Glutamatergic neuron (in vitro differentiated cells): ENCODE results near the gene C22orf15. TPM values are rescaled to one million over a fixed set of nuclear protein-coding genes. Genes with fewer than 3 reads are reported as not detected.
A peak's percentile ranks its signal among the peaks of the same experiment; 100 is the strongest.

Source experiments
- DNase-seq: peaks from one replicate; pipeline ENCODE4 v3.0.0; 2022
- H3K27ac Mint-ChIP-seq: one replicate; pipeline ENCODE4 v1.8.0; 2020; ENCODE audit warnings: mild to moderate bottlenecking, mixed read lengths, inconsistent platforms; ENCODE audit not compliant: unreplicated experiment
- H3K27me3 Mint-ChIP-seq: one replicate; pipeline ENCODE4 v1.8.0; 2020; ENCODE audit warnings: mild to moderate bottlenecking, moderate library complexity, mixed read lengths, inconsistent platforms; ENCODE audit not compliant: unreplicated experiment
- H3K36me3 Mint-ChIP-seq: one replicate; pipeline ENCODE4 v1.8.0; 2020; ENCODE audit warnings: mild to moderate bottlenecking, mixed read lengths, inconsistent platforms; ENCODE audit not compliant: unreplicated experiment
- H3K4me1 Mint-ChIP-seq: one replicate; pipeline ENCODE4 v1.8.0; 2020; ENCODE audit warnings: mild to moderate bottlenecking, low read depth, mixed read lengths, inconsistent platforms; ENCODE audit not compliant: unreplicated experiment
- H3K4me3 Mint-ChIP-seq: one replicate; pipeline ENCODE4 v1.8.0; 2020; ENCODE audit warnings: mild to moderate bottlenecking, mixed read lengths, inconsistent platforms; ENCODE audit not compliant: unreplicated experiment
- H3K9me3 Mint-ChIP-seq: one replicate; pipeline ENCODE4 v1.8.0; 2020; ENCODE audit warnings: mild to moderate bottlenecking, moderate library complexity, mixed read lengths, inconsistent platforms; ENCODE audit not compliant: unreplicated experiment
- CTCF ChIP-seq: fragments of 200-600 bp; sonication (generic); IDR thresholded peaks from one replicate; pipeline ENCODE4 v1.5.0; 2021; ENCODE audit not compliant: partially characterized antibody, unreplicated experiment
- total RNA-seq: library from RNA; stranded (reverse); fragmentation: NEBNext Ultra II Directional; extraction: Animal tissue kit (Norgen Biotek cat#: 25700); gene quantifications from one replicate; pipeline ENCODE4 v1.2.1, GENCODE V29; 2021; ENCODE audit not compliant: unreplicated experiment

C22orf15 gene
- total RNA-seq, 1 donor from 2014 or later: not detected

GRCh38 chr22:23760056-23760455 is 2.7 kb upstream of the C22orf15 start:
- H3K4me3 Mint-ChIP-seq: no peak overlapping the region

GRCh38 chr22:23763579-23763945 is 772 bp downstream of the C22orf15 start:
- H3K4me3 Mint-ChIP-seq: no peak overlapping the region
- TF ChIP-seq CTCF: no peak
- H3K36me3 Mint-ChIP-seq: no peaks in the 10 kb centered on the region
- H3K4me1 Mint-ChIP-seq: peaks cover 2% of the 10 kb centered on the region
- peaks cover 3% of the 10 kb centered on the region for H3K27me3 Mint-ChIP-seq
- H3K9me3 Mint-ChIP-seq: no peaks in the 10 kb centered on the region
- no peak overlapping the region for H3K27ac Mint-ChIP-seq
- no peak for DNase-seq

More at GRCh38 chr22:23760056-23760455, 2.7 kb upstream of the C22orf15 start:
- no peak for DNase-seq
- no peaks in the 10 kb centered on the region for H3K4me1 Mint-ChIP-seq
- H3K27me3 Mint-ChIP-seq: peaks cover 8% of the 10 kb centered on the region
- H3K9me3 Mint-ChIP-seq: no peaks in the 10 kb centered on the region
- no peak for TF ChIP-seq CTCF
- H3K27ac Mint-ChIP-seq: no peak overlapping the region
- no peaks in the 10 kb centered on the region for H3K36me3 Mint-ChIP-seq

DNA sequence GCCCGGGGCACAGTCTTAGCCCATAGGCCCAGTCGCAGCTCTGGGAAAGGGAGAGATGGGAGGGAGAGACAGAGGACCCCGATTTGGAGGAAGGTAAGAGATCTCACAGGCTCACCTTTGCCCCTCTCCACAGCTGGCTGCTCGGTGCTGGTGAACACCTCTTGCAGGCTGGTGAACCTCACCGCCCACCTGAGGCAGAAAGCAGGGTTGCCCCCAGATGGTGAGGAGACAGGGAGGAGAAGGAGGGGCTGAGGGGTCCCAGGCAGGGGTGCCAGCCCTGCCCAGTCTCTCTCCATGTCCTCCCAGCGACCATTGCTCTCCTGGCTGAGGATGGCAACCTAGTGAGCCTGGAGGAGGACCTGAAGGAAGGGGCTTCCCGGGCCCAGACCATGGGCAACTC is 1.2 kb downstream of the C22orf15 start:
- H3K4me3 Mint-ChIP-seq: no peak overlapping the region
- H3K27ac Mint-ChIP-seq: no peak overlapping the region
- peaks cover 2% of the 10 kb centered on the region for H3K4me1 Mint-ChIP-seq
- TF ChIP-seq CTCF: no peak
- no peaks in the 10 kb centered on the region for H3K36me3 Mint-ChIP-seq
- peaks cover 3% of the 10 kb centered on the region for H3K27me3 Mint-ChIP-seq
- no peak for DNase-seq
- H3K9me3 Mint-ChIP-seq: no peaks in the 10 kb centered on the region

DNA sequence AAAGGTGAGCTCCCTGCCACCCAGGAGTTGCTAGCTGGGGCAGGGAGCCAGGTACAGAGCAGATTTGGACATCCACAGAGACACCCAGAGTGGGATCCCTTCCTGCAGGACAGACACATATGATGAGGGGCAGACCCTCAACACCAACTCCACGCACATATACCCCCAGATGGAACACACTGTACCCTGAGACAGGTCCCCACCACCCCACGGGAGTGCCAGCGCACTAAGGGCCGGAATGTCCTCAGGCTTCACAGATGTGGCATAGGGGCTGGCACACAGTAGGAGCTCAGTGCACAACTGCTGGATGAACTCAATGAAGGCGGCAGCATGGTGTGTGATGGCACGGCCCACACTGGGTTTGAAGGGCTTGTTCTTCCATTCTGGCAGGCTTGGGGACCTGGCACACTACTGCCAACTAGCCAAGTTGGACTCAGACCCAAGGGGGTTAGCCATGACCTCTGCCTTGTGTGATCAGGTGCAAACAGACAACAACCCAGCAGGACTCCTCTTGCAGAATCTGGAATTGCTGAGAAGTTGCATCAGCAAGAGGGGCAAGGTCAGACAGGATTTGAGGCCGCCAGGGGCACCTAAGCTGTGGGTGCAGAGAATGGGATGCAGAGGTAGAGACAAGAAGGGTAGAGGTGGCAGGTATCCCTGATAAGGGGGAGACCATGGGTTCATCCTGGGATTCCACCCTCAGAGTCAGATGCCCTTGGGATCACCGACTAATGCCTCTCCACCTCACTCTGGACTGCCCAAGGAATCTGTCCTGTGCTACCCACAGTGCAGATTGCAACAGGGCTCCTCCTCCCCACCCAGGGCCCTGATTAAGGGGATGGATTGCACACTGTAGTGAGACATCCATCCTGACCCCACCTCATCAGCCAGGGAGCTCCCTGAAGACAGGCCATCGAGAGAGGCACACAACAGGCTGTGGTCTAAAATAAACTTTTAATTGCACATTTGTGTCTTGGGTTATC is 2.4 kb downstream of the C22orf15 start:
- no peak for TF ChIP-seq CTCF
- peaks cover 2% of the 10 kb centered on the region for H3K9me3 Mint-ChIP-seq
- peaks cover 4% of the 10 kb centered on the region for H3K4me1 Mint-ChIP-seq
- H3K36me3 Mint-ChIP-seq: no peaks in the 10 kb centered on the region
- no peak for DNase-seq
- peaks cover 8% of the 10 kb centered on the region for H3K27me3 Mint-ChIP-seq
- H3K4me3 Mint-ChIP-seq: peak overlapping the region; percentile 52
- peak overlapping the region; percentile 62 for H3K27ac Mint-ChIP-seq

- H3K4me3 Mint-ChIP-seq: peak overlapping the region; percentile 67
- H3K27ac Mint-ChIP-seq: no peak overlapping the region
- peaks cover 5% of the 10 kb centered on the region for H3K4me1 Mint-ChIP-seq
- DNase-seq: peak; percentile 58
- no peaks in the 10 kb centered on the region for H3K36me3 Mint-ChIP-seq
- no peak for TF ChIP-seq CTCF
- H3K9me3 Mint-ChIP-seq: peaks cover 2% of the 10 kb centered on the region
- H3K27me3 Mint-ChIP-seq: peaks cover 9% of the 10 kb centered on the region
Measured at GRCh38 chr22:23767303-23767672, 4.5 kb downstream of the C22orf15 start.
